OCI-M1 (cell line): ENCODE data around the gene STXBP4.

Source experiments
- DNase-seq: peaks from one replicate; lab custom pipeline; 2025; lab: John Stamatoyannopoulos, UW

The STXBP4 gene

GRCh38 chr17:54968262-54968987 lies at the start of gene STXBP4, which contains the start of gene COX11:
STXBP4 (plus strand) TSS chr17:54968765; CDS start chr17:54986220, 17,455 bp downstream.
COX11 (minus strand) TSS chr17:54968654; CDS start chr17:54968646, 8 bp downstream.
- peak; percentile 98 for DNase-seq

- DNase-seq: no peak
Observed at GRCh38 chr17:54919425-54919824, 49.1 kb upstream of the STXBP4 start.

- no peak for DNase-seq
Observed at GRCh38 chr17:54920819-54921218, 47.7 kb upstream of the STXBP4 start.

GRCh38 chr17:54924405-54924804 lies 44.2 kb upstream of the STXBP4 start:
- no peak for DNase-seq

- no peak for DNase-seq
Observed at GRCh38 chr17:54927525-54927924, 41.0 kb upstream of the STXBP4 start.

GRCh38 chr17:54932711-54933110 lies 35.9 kb upstream of the STXBP4 start:
- DNase-seq: no peak

GRCh38 chr17:54933921-54934320 lies 34.6 kb upstream of the STXBP4 start:
- no peak for DNase-seq

- DNase-seq: no peak
Observed at GRCh38 chr17:54935471-54935870, 33.1 kb upstream of the STXBP4 start.

- DNase-seq: no peak
Observed at GRCh38 chr17:54937018-54937417, 31.5 kb upstream of the STXBP4 start.

GRCh38 chr17:54937426-54937825 lies 31.1 kb upstream of the STXBP4 start:
- no peak for DNase-seq

- DNase-seq: no peak
Observed at GRCh38 chr17:54941285-54941684, 27.3 kb upstream of the STXBP4 start.

- peak; percentile 80 for DNase-seq
Observed at GRCh38 chr17:54944796-54945195, 23.8 kb upstream of the STXBP4 start.

- DNase-seq: peak; percentile 42
Observed at GRCh38 chr17:54945231-54945630, 23.3 kb upstream of the STXBP4 start.

GRCh38 chr17:54945671-54946070 lies 22.9 kb upstream of the STXBP4 start:
- peak; percentile 21 for DNase-seq

- peak; percentile 71 for DNase-seq
Observed at GRCh38 chr17:54947396-54947795, 21.2 kb upstream of the STXBP4 start.

GRCh38 chr17:54948380-54948779 lies 20.2 kb upstream of the STXBP4 start:
- DNase-seq: peak; percentile 40

- DNase-seq: no peak
Observed at GRCh38 chr17:54950116-54950515, 18.4 kb upstream of the STXBP4 start.

- DNase-seq: no peak
Observed at GRCh38 chr17:54951286-54951685, 17.3 kb upstream of the STXBP4 start.

GRCh38 chr17:54956791-54957190 lies 11.8 kb upstream of the STXBP4 start:
- DNase-seq: no peak

- peak; percentile 68 for DNase-seq
Observed at GRCh38 chr17:54967621-54968261, 824 bp upstream of the STXBP4 start.

- peak; percentile 74 for DNase-seq
Observed at GRCh38 chr17:54968988-54969332, 395 bp downstream of the STXBP4 start.

- peak; percentile 55 for DNase-seq
Observed at GRCh38 chr17:54969658-54970572, 1.4 kb downstream of the STXBP4 start.

- DNase-seq: no peak
Observed at GRCh38 chr17:54971147-54971546, 2.6 kb downstream of the STXBP4 start.
